DOHH2 (cell line): ENCODE data around the gene LEAP2.

Experiments
- H3F3A ChIP-seq: fragments of 200-600 bp; sonication (generic), shearing (Covaris generic); 2 replicates; pipeline ENCODE4 v1.6.0; 2016; ENCODE audit warnings: antibody characterized with exemption, mild to moderate bottlenecking; ENCODE audit not compliant: control insufficient read depth, insufficient read depth
- H3K27ac ChIP-seq: fragments of 200-600 bp; sonication (generic); 2 replicates; pipeline ENCODE4 v1.5.1; 2014; ENCODE audit warnings: low read depth, mild to moderate bottlenecking, low read length, moderate library complexity
- H3K27me3 ChIP-seq: fragments of 200-600 bp; sonication (generic); 2 replicates; pipeline ENCODE4 v1.6.1; 2014; ENCODE audit warnings: mild to moderate bottlenecking, low read length, mixed read lengths; ENCODE audit not compliant: control insufficient read depth
- H3K36me3 ChIP-seq: fragments of 200-600 bp; sonication (generic); 2 replicates; pipeline ENCODE4 v1.6.1; 2014; ENCODE audit warnings: mild to moderate bottlenecking, low read length, moderate library complexity, mixed read lengths; ENCODE audit not compliant: control insufficient read depth
- H3K4me1 ChIP-seq: fragments of 200-600 bp; sonication (generic); 2 replicates; pipeline ENCODE4 v1.6.1; 2014; ENCODE audit warnings: mild to moderate bottlenecking, low read length, mixed read lengths; ENCODE audit not compliant: control insufficient read depth
- H3K4me2 ChIP-seq: fragments of 200-600 bp; sonication (generic); 2 replicates; pipeline ENCODE4 v1.6.0; 2014; ENCODE audit warnings: mild to moderate bottlenecking, low read length, moderate library complexity
- H3K4me3 ChIP-seq: fragments of 200-600 bp; sonication (generic); 2 replicates; pipeline ENCODE4 v1.5.1; 2014; ENCODE audit warnings: mild to moderate bottlenecking, low read length, mixed read lengths
- H3K79me2 ChIP-seq: fragments of 200-600 bp; sonication (generic); 2 replicates; pipeline ENCODE4 v1.6.1; 2014; ENCODE audit warnings: mild to moderate bottlenecking, low read length, mixed read lengths; ENCODE audit not compliant: control insufficient read depth
- H3K9me2 ChIP-seq: fragments of 200-600 bp; sonication (generic); replicated peaks from 2 replicates; pipeline ENCODE4 v1.6.1; 2014; ENCODE audit warnings: mild to moderate bottlenecking, low read length, mixed read lengths; ENCODE audit not compliant: control insufficient read depth
- H3K9me3 ChIP-seq: fragments of 200-600 bp; sonication (generic); 2 replicates; pipeline ENCODE4 v1.6.1; 2014; ENCODE audit warnings: antibody characterized with exemption, low read length, mixed read lengths; ENCODE audit not compliant: control insufficient read depth, insufficient read depth
- H4K20me1 ChIP-seq: fragments of 200-600 bp; sonication (generic); 2 replicates; pipeline ENCODE4 v1.6.0; 2014; ENCODE audit warnings: low read depth, mild to moderate bottlenecking, antibody characterized with exemption, low read length, moderate library complexity; ENCODE audit not compliant: control insufficient read depth, insufficient read depth
- EZH2phosphoT487 ChIP-seq: fragments of 200-600 bp; sonication (generic); IDR thresholded peaks from 2 replicates; pipeline ENCODE4 v1.6.1; 2017; ENCODE audit warnings: borderline replicate concordance, mild to moderate bottlenecking, antibody characterized with exemption, low read length, moderate library complexity, mixed read lengths
- TF ChIP-seq, protein P1 (sequence below): fragments of 200-600 bp; sonication (generic); IDR thresholded peaks from one replicate; pipeline ENCODE4 v1.5.1; 2014; ENCODE audit warnings: antibody characterized with exemption, mild to moderate bottlenecking, low read depth, low read length; ENCODE audit not compliant: poor library complexity, severe bottlenecking

LEAP2 gene

DNA sequence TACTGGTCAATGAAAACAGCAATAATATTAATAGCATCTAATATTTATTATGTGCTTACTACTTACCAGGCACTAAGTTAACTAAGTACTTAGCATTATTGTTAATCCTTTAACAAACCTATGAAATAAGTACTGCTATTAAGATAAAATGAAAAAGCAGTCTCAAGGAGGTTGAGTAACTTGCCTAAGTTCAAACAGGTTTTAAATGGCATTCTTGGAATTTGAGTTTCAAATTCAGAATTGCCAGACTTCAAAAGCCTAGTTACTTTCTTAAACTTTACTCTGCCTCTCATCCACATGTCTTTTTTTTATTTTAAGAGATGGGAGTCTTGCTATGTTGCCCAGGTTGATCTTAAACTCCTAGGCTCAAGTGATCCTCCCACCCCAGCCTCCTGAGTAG, 16.0 kb downstream of the LEAP2 start:
- peaks cover 68% of the 10 kb centered on the region for H3K36me3 ChIP-seq
- no peak overlapping the region for H3K4me2 ChIP-seq
- TF ChIP-seq, protein P1, sequence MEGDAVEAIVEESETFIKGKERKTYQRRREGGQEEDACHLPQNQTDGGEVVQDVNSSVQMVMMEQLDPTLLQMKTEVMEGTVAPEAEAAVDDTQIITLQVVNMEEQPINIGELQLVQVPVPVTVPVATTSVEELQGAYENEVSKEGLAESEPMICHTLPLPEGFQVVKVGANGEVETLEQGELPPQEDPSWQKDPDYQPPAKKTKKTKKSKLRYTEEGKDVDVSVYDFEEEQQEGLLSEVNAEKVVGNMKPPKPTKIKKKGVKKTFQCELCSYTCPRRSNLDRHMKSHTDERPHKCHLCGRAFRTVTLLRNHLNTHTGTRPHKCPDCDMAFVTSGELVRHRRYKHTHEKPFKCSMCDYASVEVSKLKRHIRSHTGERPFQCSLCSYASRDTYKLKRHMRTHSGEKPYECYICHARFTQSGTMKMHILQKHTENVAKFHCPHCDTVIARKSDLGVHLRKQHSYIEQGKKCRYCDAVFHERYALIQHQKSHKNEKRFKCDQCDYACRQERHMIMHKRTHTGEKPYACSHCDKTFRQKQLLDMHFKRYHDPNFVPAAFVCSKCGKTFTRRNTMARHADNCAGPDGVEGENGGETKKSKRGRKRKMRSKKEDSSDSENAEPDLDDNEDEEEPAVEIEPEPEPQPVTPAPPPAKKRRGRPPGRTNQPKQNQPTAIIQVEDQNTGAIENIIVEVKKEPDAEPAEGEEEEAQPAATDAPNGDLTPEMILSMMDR = no peak
- no peak for TF ChIP-seq EZH2phosphoT487
- no peaks in the 10 kb centered on the region for H3K9me3 ChIP-seq
- no peaks in the 10 kb centered on the region for H3K79me2 ChIP-seq
- no peak overlapping the region for H3K4me3 ChIP-seq
- H3K27ac ChIP-seq = no peak overlapping the region
- H3K4me1 ChIP-seq = peaks cover 18% of the 10 kb centered on the region
- H4K20me1 ChIP-seq = no peaks in the 10 kb centered on the region; the same call in 1 of the 2 replicates
- 0 out of 2 replicates have a peak, but pooled peaks cover 3% of the 10 kb centered on the region for H3F3A ChIP-seq
- no peaks in the 10 kb centered on the region for H3K27me3 ChIP-seq
- no peaks in the 10 kb centered on the region for H3K9me2 ChIP-seq

DNA sequence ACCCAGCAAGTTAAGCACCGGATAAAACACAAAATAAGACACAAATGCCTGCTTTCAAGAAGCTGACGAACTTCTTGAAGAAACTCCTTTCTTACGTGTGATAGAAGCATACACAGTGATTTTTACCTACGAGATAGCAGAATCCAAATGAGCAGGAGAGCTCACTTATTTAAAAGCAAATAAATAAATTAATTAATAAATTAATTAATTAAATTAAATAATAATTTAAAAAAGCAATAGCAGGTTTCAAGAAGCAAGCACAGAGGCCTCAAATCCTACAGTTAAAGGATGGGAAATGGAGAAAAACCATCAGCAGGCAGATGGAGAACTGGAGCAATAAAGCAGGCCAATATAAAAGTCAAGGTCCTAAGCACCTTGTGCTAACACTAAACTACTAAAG, 17.3 kb downstream of the LEAP2 start:
- Histone ChIP-seq H3K4me1 (peaks cover 18% of the 10 kb centered on the region), H3F3A (0 out of 2 replicates have a peak, but pooled peaks cover 3% of the 10 kb centered on the region), H3K79me2 (no peaks in the 10 kb centered on the region), H3K36me3 (peaks cover 76% of the 10 kb centered on the region), H3K27ac (no peak overlapping the region), H3K9me2 (no peaks in the 10 kb centered on the region), H3K4me2 (no peak overlapping the region), H3K27me3 (no peaks in the 10 kb centered on the region), H4K20me1 (no peaks in the 10 kb centered on the region; the same call in 1 of the 2 replicates), H3K9me3 (no peaks in the 10 kb centered on the region), H3K4me3 (no peak overlapping the region)
- TF ChIP-seq, protein P1 = no peak
- TF ChIP-seq EZH2phosphoT487 = no peak

DNA sequence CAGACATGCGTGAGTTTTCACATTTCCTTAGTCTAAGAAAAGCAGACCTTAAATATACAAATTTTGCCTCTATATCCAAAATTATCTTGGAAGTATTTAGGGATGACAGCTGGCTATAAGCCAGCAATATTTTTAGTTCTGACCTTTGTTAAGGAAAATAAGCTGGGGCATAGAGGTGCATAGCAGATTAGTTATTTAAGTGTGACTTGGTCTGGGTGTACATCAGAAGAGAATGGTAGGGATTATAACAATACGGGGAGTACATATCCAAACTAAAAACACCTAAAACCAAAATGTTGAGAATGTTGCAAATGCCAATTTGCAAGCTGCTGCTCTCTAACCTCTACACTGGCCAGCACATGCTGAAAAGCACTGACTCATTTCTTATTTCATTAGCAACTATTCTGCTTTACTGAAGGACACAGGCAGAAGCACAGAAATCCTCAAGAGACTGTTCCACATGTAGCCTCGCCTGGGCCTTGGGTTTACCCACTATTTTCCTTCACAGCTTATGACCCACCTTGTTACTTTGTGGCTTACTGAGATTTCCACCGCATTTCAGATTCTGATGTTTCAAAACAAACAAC, 22.3 kb downstream of the LEAP2 start:
- H3K36me3 ChIP-seq = peaks cover 72% of the 10 kb centered on the region
- no peaks in the 10 kb centered on the region for H3K79me2 ChIP-seq
- H3K4me3 ChIP-seq = no peak overlapping the region
- H3K9me3 ChIP-seq = no peaks in the 10 kb centered on the region
- no peaks in the 10 kb centered on the region for H3F3A ChIP-seq
- H3K4me1 ChIP-seq = peaks cover 3% of the 10 kb centered on the region
- TF ChIP-seq EZH2phosphoT487 = no peak
- TF ChIP-seq, protein P1 = no peak
- H3K4me2 ChIP-seq = no peak overlapping the region
- H3K9me2 ChIP-seq = no peaks in the 10 kb centered on the region
- no peak overlapping the region for H3K27ac ChIP-seq
- H4K20me1 ChIP-seq = no peaks in the 10 kb centered on the region
- no peaks in the 10 kb centered on the region for H3K27me3 ChIP-seq
